ENCODE data around the gene TRAPPC3L.

Gene TRAPPC3L

GRCh38 chr6:116459927-116460326 is 85.6 kb downstream of the TRAPPC3L start:
- no peaks in the 10 kb centered on the region for H3K36me3 ChIP-seq (ENCODE audit: control insufficient read depth, insufficient read depth, low read length)
- peaks cover 5% of the 10 kb centered on the region for H3K4me1 ChIP-seq (ENCODE audit: control insufficient read depth, insufficient read depth, low read length)
- H3K9ac ChIP-seq (ENCODE audit: low read depth, low read length), result no peak overlapping the region
- H3K9me3 ChIP-seq (ENCODE audit: control insufficient read depth, insufficient read depth, low read length), result no peaks in the 10 kb centered on the region
- H3K27me3 ChIP-seq (ENCODE audit: control insufficient read depth, insufficient read depth, low read length), result peaks cover 57% of the 10 kb centered on the region
- no peak overlapping the region for H3K4me3 ChIP-seq (ENCODE audit: low read depth, low read length)

- H3K4me3 ChIP-seq (ENCODE audit: low read depth, low read length), result no peak overlapping the region
- H3K4me1 ChIP-seq (ENCODE audit: control insufficient read depth, insufficient read depth, low read length), result no peaks in the 10 kb centered on the region
- H3K9ac ChIP-seq (ENCODE audit: low read depth, low read length), result no peak overlapping the region
- no peaks in the 10 kb centered on the region for H3K36me3 ChIP-seq (ENCODE audit: control insufficient read depth, insufficient read depth, low read length)
- no peaks in the 10 kb centered on the region for H3K9me3 ChIP-seq (ENCODE audit: control insufficient read depth, insufficient read depth, low read length)
- peaks cover 47% of the 10 kb centered on the region for H3K27me3 ChIP-seq (ENCODE audit: control insufficient read depth, insufficient read depth, low read length)
These were observed 87.2 kb downstream of the TRAPPC3L start for GRCh38 chr6:116458264-116458663.

GRCh38 chr6:116456927-116457326 is 88.6 kb downstream of the TRAPPC3L start:
- no peak overlapping the region for H3K4me3 ChIP-seq (ENCODE audit: low read depth, low read length)
- H3K27me3 ChIP-seq (ENCODE audit: control insufficient read depth, insufficient read depth, low read length), result peaks cover 34% of the 10 kb centered on the region
- no peaks in the 10 kb centered on the region for H3K9me3 ChIP-seq (ENCODE audit: control insufficient read depth, insufficient read depth, low read length)
- H3K4me1 ChIP-seq (ENCODE audit: control insufficient read depth, insufficient read depth, low read length), result no peaks in the 10 kb centered on the region
- H3K36me3 ChIP-seq (ENCODE audit: control insufficient read depth, insufficient read depth, low read length), result no peaks in the 10 kb centered on the region
- no peak overlapping the region for H3K9ac ChIP-seq (ENCODE audit: low read depth, low read length)

- Histone ChIP-seq H3K4me1 (ENCODE audit: control insufficient read depth, insufficient read depth, low read length) (no peaks in the 10 kb centered on the region), H3K9me3 (ENCODE audit: control insufficient read depth, insufficient read depth, low read length) (no peaks in the 10 kb centered on the region), H3K9ac (ENCODE audit: low read depth, low read length) (no peak overlapping the region), H3K36me3 (ENCODE audit: control insufficient read depth, insufficient read depth, low read length) (no peaks in the 10 kb centered on the region), H3K4me3 (ENCODE audit: low read depth, low read length) (no peak overlapping the region), H3K27me3 (ENCODE audit: control insufficient read depth, insufficient read depth, low read length) (peaks cover 26% of the 10 kb centered on the region)
These were observed 89.4 kb downstream of the TRAPPC3L start for GRCh38 chr6:116456106-116456505.

- no peaks in the 10 kb centered on the region for H3K27me3 ChIP-seq (ENCODE audit: control insufficient read depth, insufficient read depth, low read length)
- no peaks in the 10 kb centered on the region for H3K36me3 ChIP-seq (ENCODE audit: control insufficient read depth, insufficient read depth, low read length)
- H3K4me3 ChIP-seq (ENCODE audit: low read depth, low read length), result no peak overlapping the region
- H3K4me1 ChIP-seq (ENCODE audit: control insufficient read depth, insufficient read depth, low read length), result no peaks in the 10 kb centered on the region
- H3K9ac ChIP-seq (ENCODE audit: low read depth, low read length), result no peak overlapping the region
- H3K9me3 ChIP-seq (ENCODE audit: control insufficient read depth, insufficient read depth, low read length), result no peaks in the 10 kb centered on the region
These were observed 93.0 kb downstream of the TRAPPC3L start for GRCh38 chr6:116452531-116452930.

GRCh38 chr6:116451916-116452315 is 93.6 kb downstream of the TRAPPC3L start:
- Histone ChIP-seq H3K36me3 (ENCODE audit: control insufficient read depth, insufficient read depth, low read length) (no peaks in the 10 kb centered on the region), H3K9me3 (ENCODE audit: control insufficient read depth, insufficient read depth, low read length) (no peaks in the 10 kb centered on the region), H3K4me1 (ENCODE audit: control insufficient read depth, insufficient read depth, low read length) (no peaks in the 10 kb centered on the region), H3K4me3 (ENCODE audit: low read depth, low read length) (no peak overlapping the region), H3K27me3 (ENCODE audit: control insufficient read depth, insufficient read depth, low read length) (no peaks in the 10 kb centered on the region), H3K9ac (ENCODE audit: low read depth, low read length) (no peak overlapping the region)

- H3K4me1 ChIP-seq (ENCODE audit: control insufficient read depth, insufficient read depth, low read length), result no peaks in the 10 kb centered on the region
- no peak overlapping the region for H3K4me3 ChIP-seq (ENCODE audit: low read depth, low read length)
- H3K9ac ChIP-seq (ENCODE audit: low read depth, low read length), result no peak overlapping the region
- H3K27me3 ChIP-seq (ENCODE audit: control insufficient read depth, insufficient read depth, low read length), result no peaks in the 10 kb centered on the region
- no peaks in the 10 kb centered on the region for H3K9me3 ChIP-seq (ENCODE audit: control insufficient read depth, insufficient read depth, low read length)
- no peaks in the 10 kb centered on the region for H3K36me3 ChIP-seq (ENCODE audit: control insufficient read depth, insufficient read depth, low read length)
These were observed 94.4 kb downstream of the TRAPPC3L start for GRCh38 chr6:116450769-116451740.

- no peak overlapping the region for H3K9ac ChIP-seq (ENCODE audit: low read depth, low read length)
- no peaks in the 10 kb centered on the region for H3K27me3 ChIP-seq (ENCODE audit: control insufficient read depth, insufficient read depth, low read length)
- no peaks in the 10 kb centered on the region for H3K9me3 ChIP-seq (ENCODE audit: control insufficient read depth, insufficient read depth, low read length)
- H3K36me3 ChIP-seq (ENCODE audit: control insufficient read depth, insufficient read depth, low read length), result no peaks in the 10 kb centered on the region
- no peaks in the 10 kb centered on the region for H3K4me1 ChIP-seq (ENCODE audit: control insufficient read depth, insufficient read depth, low read length)
- no peak overlapping the region for H3K4me3 ChIP-seq (ENCODE audit: low read depth, low read length)
These were observed 95.2 kb downstream of the TRAPPC3L start for GRCh38 chr6:116450185-116450710.

- Histone ChIP-seq H3K27me3 (ENCODE audit: control insufficient read depth, insufficient read depth, low read length) (no peaks in the 10 kb centered on the region), H3K36me3 (ENCODE audit: control insufficient read depth, insufficient read depth, low read length) (no peaks in the 10 kb centered on the region), H3K9me3 (ENCODE audit: control insufficient read depth, insufficient read depth, low read length) (no peaks in the 10 kb centered on the region), H3K4me3 (ENCODE audit: low read depth, low read length) (no peak overlapping the region), H3K4me1 (ENCODE audit: control insufficient read depth, insufficient read depth, low read length) (no peaks in the 10 kb centered on the region), H3K9ac (ENCODE audit: low read depth, low read length) (no peak overlapping the region)
These were observed 95.9 kb downstream of the TRAPPC3L start for GRCh38 chr6:116449565-116449964.

GRCh38 chr6:116447496-116448011 is 97.9 kb downstream of the TRAPPC3L start:
- Histone ChIP-seq H3K9ac (ENCODE audit: low read depth, low read length) (no peak overlapping the region), H3K36me3 (ENCODE audit: control insufficient read depth, insufficient read depth, low read length) (no peaks in the 10 kb centered on the region), H3K4me1 (ENCODE audit: control insufficient read depth, insufficient read depth, low read length) (peaks cover 4% of the 10 kb centered on the region), H3K4me3 (ENCODE audit: low read depth, low read length) (no peak overlapping the region), H3K9me3 (ENCODE audit: control insufficient read depth, insufficient read depth, low read length) (no peaks in the 10 kb centered on the region), H3K27me3 (ENCODE audit: control insufficient read depth, insufficient read depth, low read length) (no peaks in the 10 kb centered on the region)

- no peak overlapping the region for H3K4me3 ChIP-seq (ENCODE audit: low read depth, low read length)
These were observed 98.4 kb downstream of the TRAPPC3L start for GRCh38 chr6:116447052-116447451.

GRCh38 chr6:116446399-116446798 is 99.1 kb downstream of the TRAPPC3L start:
- no peaks in the 10 kb centered on the region for H3K9me3 ChIP-seq (ENCODE audit: control insufficient read depth, insufficient read depth, low read length)
- peaks cover 4% of the 10 kb centered on the region for H3K4me1 ChIP-seq (ENCODE audit: control insufficient read depth, insufficient read depth, low read length)
- no peaks in the 10 kb centered on the region for H3K27me3 ChIP-seq (ENCODE audit: control insufficient read depth, insufficient read depth, low read length)
- no peak overlapping the region for H3K9ac ChIP-seq (ENCODE audit: low read depth, low read length)
- H3K36me3 ChIP-seq (ENCODE audit: control insufficient read depth, insufficient read depth, low read length), result no peaks in the 10 kb centered on the region
- H3K4me3 ChIP-seq (ENCODE audit: low read depth, low read length), result no peak overlapping the region

More at GRCh38 chr6:116447052-116447451, 98.4 kb downstream of the TRAPPC3L start:
- no peaks in the 10 kb centered on the region for H3K9me3 ChIP-seq (ENCODE audit: control insufficient read depth, insufficient read depth, low read length)
- no peaks in the 10 kb centered on the region for H3K27me3 ChIP-seq (ENCODE audit: control insufficient read depth, insufficient read depth, low read length)
- H3K4me1 ChIP-seq (ENCODE audit: control insufficient read depth, insufficient read depth, low read length), result peaks cover 4% of the 10 kb centered on the region
- no peaks in the 10 kb centered on the region for H3K36me3 ChIP-seq (ENCODE audit: control insufficient read depth, insufficient read depth, low read length)
- no peak overlapping the region for H3K9ac ChIP-seq (ENCODE audit: low read depth, low read length)

All from iPS-15b (cell line).